HCT116 (cell line): ENCODE data around the gene ALDOC. TPM values are rescaled to one million over a fixed set of nuclear protein-coding genes. Genes with fewer than 3 reads are reported as not detected.

ENCODE experiments used
- ATAC-seq: fragments of 200-7000 bp; cut with Tn5 transposase; 2 replicates; pipeline ENCODE4 v1.9.1; 2020; ENCODE audit warnings: mild to moderate bottlenecking, moderate library complexity
- BruUV-seq: library from RNA; stranded (reverse); fragments of 400-500 nt; replicated peaks from 2 replicates; lab custom pipeline; 2021; lab: Mats Ljungman, UMichigan
- CTCF ChIA-PET: fragments of 300-600 bp; sonication (Branson Sonifier 250); formaldehyde crosslinking; loops from one replicate; lab custom pipeline; 2021; ENCODE audit warnings: antibody characterized with exemption; lab: Charles Lee
- POLR2A ChIA-PET: fragments of 300-600, 350-600 bp; sonication (Branson Sonifier 250); formaldehyde crosslinking; loops from one replicate; lab custom pipeline; 2021; ENCODE audit warnings: antibody characterized with exemption; lab: Charles Lee
- RAD21 ChIA-PET, 2 experiments: fragments of 300-600 bp; sonication (Branson Sonifier 250); formaldehyde crosslinking; loops; one replicate each; lab custom pipeline; 2023; ENCODE audit warnings: low total read pairs in 2 of 2; ENCODE audit not compliant: uncharacterized antibody in 2 of 2, unreplicated experiment in 2 of 2, low non-redundant PET in 1 of 2; lab: Charles Lee
- DNase-seq: peaks from one replicate; pipeline ENCODE4 v3.0.0-alpha.2; 2010; ENCODE audit warnings: low read depth, low spot score
- H2AFZ ChIP-seq: fragments of 200-600 bp; shearing (Covaris generic), sonication (generic); 2 replicates; pipeline ENCODE4 v1.6.1; 2017; ENCODE audit warnings: low read depth, mixed run types, mixed read lengths, antibody characterized with exemption, low read length; ENCODE audit not compliant: poor library complexity, severe bottlenecking
- H3K27ac ChIP-seq: 2 replicates; pipeline ENCODE4 v1.5.1; 2012; ENCODE audit warnings: low read depth, low read length
- H3K27me3 ChIP-seq: fragments of 200-600 bp; sonication (generic); 2 replicates; pipeline ENCODE4 v1.6.1; 2016; ENCODE audit warnings: mixed run types, low read length, mixed read lengths; ENCODE audit not compliant: insufficient read depth
- H3K36me3 ChIP-seq, 2 experiments: fragments of 200-500 bp in 1 of 2; fragments of 200-600 bp in 1 of 2; sonication (Bioruptor generic) in 1 of 2; sonication (generic) in 1 of 2; 2 replicates each; pipeline versions ENCODE4 v1.5.1 to v1.6.1; 2014 to 2016; ENCODE audit warnings: low read length in 2 of 2, inconsistent platforms in 1 of 2, mixed read lengths in 1 of 2, mixed run types in 1 of 2; ENCODE audit not compliant: insufficient read depth in 2 of 2, control insufficient read depth in 1 of 2
- H3K4me1 ChIP-seq, 2 experiments: fragments of 200-600 bp in 1 of 2; sonication (generic) in 1 of 2; 2 replicates each; pipeline versions ENCODE4 v1.5.1 to v1.6.1; 2012 to 2017; ENCODE audit warnings: low read length in 2 of 2, inconsistent platforms in 1 of 2, mild to moderate bottlenecking in 1 of 2, mixed read lengths in 1 of 2, mixed run types in 1 of 2, moderate library complexity in 1 of 2; ENCODE audit not compliant: insufficient read depth in 2 of 2, control insufficient read depth in 1 of 2
- H3K4me2 ChIP-seq: fragments of 200-600 bp; sonication (generic); 2 replicates; pipeline ENCODE4 v1.6.1; 2017; ENCODE audit warnings: mixed run types, low read length, mixed read lengths
- H3K4me3 ChIP-seq, 2 experiments: fragments of 200-600 bp in 1 of 2; sonication (generic) in 1 of 2; replicated peaks in 1 of 2; 2 replicates each; pipeline ENCODE4 v1.5.1; 2011 to 2016; ENCODE audit warnings: low read length in 2 of 2, control low read depth in 1 of 2, low read depth in 1 of 2, mild to moderate bottlenecking in 1 of 2, mixed read lengths in 1 of 2, mixed run types in 1 of 2
- H3K79me2 ChIP-seq: fragments of 200-600 bp; sonication (generic); 2 replicates; pipeline ENCODE4 v1.6.1; 2017; ENCODE audit warnings: mild to moderate bottlenecking, mixed run types, low read length, moderate library complexity, mixed read lengths; ENCODE audit not compliant: insufficient read depth
- H3K9ac ChIP-seq: fragments of 200-600 bp; sonication (generic); 2 replicates; pipeline ENCODE4 v1.6.1; 2016; ENCODE audit warnings: low read length, mixed read lengths
- H3K9me2 ChIP-seq: fragments of 200-600 bp; sonication (generic), shearing (Covaris generic); 2 replicates; pipeline ENCODE4 v1.6.1; 2017; ENCODE audit warnings: mixed run types, mild to moderate bottlenecking, moderate library complexity; ENCODE audit not compliant: insufficient read depth
- H3K9me3 ChIP-seq, 2 experiments: fragments of 200-500 bp in 1 of 2; fragments of 200-600 bp in 1 of 2; sonication (Bioruptor generic) in 1 of 2; sonication (generic) in 1 of 2; 2 replicates each; pipeline ENCODE4 v1.6.1; 2014 to 2017; ENCODE audit warnings: low read length in 2 of 2, mixed read lengths in 2 of 2, inconsistent platforms in 1 of 2, low read depth in 1 of 2, mild to moderate bottlenecking in 1 of 2, mixed run types in 1 of 2, moderate library complexity in 1 of 2; ENCODE audit not compliant: control insufficient read depth in 1 of 2, insufficient read depth in 1 of 2
- H4K20me1 ChIP-seq: fragments of 200-600 bp; sonication (generic), shearing (Covaris generic); 2 replicates; pipeline ENCODE4 v1.6.1; 2017; ENCODE audit warnings: mixed run types, mild to moderate bottlenecking, moderate library complexity; ENCODE audit not compliant: insufficient read depth
- CBX3 ChIP-seq: IDR thresholded peaks from 2 replicates; pipeline ENCODE4 v1.6.1; 2012; ENCODE audit warnings: low read depth
- CEBPB ChIP-seq: IDR thresholded peaks from 2 replicates; pipeline ENCODE4 v1.6.1; 2012; ENCODE audit warnings: low read depth
- CTCF ChIP-seq, 3 experiments: fragments of 200-600 bp in 1 of 3; sonication (generic) in 1 of 3; IDR thresholded peaks in 2 of 3; conservative IDR thresholded peaks in 1 of 3; 2 replicates each; pipeline ENCODE4 v1.5.1; 2012 to 2017; ENCODE audit warnings: low read depth in 2 of 3, low read length in 2 of 3, antibody characterized with exemption in 1 of 3, borderline replicate concordance in 1 of 3, control low read depth in 1 of 3, mild to moderate bottlenecking in 1 of 3, mixed read lengths in 1 of 3, mixed run types in 1 of 3, moderate library complexity in 1 of 3; ENCODE audit not compliant: insufficient read depth in 1 of 3
- EGR1 ChIP-seq: IDR thresholded peaks from 2 replicates; pipeline ENCODE4 v1.6.1; 2012; ENCODE audit warnings: low read depth
- ELF1 ChIP-seq: IDR thresholded peaks from 2 replicates; pipeline ENCODE4 v1.6.1; 2012; ENCODE audit warnings: low read depth, borderline replicate concordance
- EZH2phosphoT487 ChIP-seq: fragments of 200-600 bp; IDR thresholded peaks from 2 replicates; pipeline ENCODE4 v1.6.1; 2018; ENCODE audit warnings: antibody characterized with exemption, borderline replicate concordance
- FOSL1 ChIP-seq: IDR thresholded peaks from 2 replicates; pipeline ENCODE4 v1.6.1; 2012; ENCODE audit warnings: low read depth
- JUND ChIP-seq: IDR thresholded peaks from 2 replicates; pipeline ENCODE4 v1.6.1; 2012
- MAX ChIP-seq: IDR thresholded peaks from 2 replicates; pipeline ENCODE4 v1.6.1; 2012
- POLR2A ChIP-seq: IDR thresholded peaks from 2 replicates; pipeline ENCODE4 v1.7.0; 2011; ENCODE audit warnings: borderline replicate concordance; ENCODE audit not compliant: insufficient read depth, insufficient read length; ENCODE audit errors: extremely low read depth
- POLR2AphosphoS5 ChIP-seq: IDR thresholded peaks from 2 replicates; pipeline ENCODE4 v1.6.1; 2011; ENCODE audit warnings: mild to moderate bottlenecking, low read depth, low read length, moderate library complexity
- RAD21 ChIP-seq: IDR thresholded peaks from 2 replicates; pipeline ENCODE4 v1.6.1; 2012; ENCODE audit warnings: low read depth, mild to moderate bottlenecking
- REST ChIP-seq: IDR thresholded peaks from 2 replicates; pipeline ENCODE4 v1.6.1; 2012; ENCODE audit warnings: low read depth
- SP1 ChIP-seq: IDR thresholded peaks from 2 replicates; pipeline ENCODE4 v1.6.1; 2012; ENCODE audit warnings: low read depth
- SRF ChIP-seq: IDR thresholded peaks from 2 replicates; pipeline ENCODE4 v1.6.1; 2012; ENCODE audit warnings: low read depth
- TCF7L2 ChIP-seq: IDR thresholded peaks from 2 replicates; pipeline ENCODE4 v1.7.0; 2011; ENCODE audit warnings: borderline replicate concordance, inconsistent platforms; ENCODE audit not compliant: insufficient read depth, insufficient read length; ENCODE audit errors: extremely low read depth
- ZFX ChIP-seq: fragments of 450-650 bp; IDR thresholded peaks from 2 replicates; pipeline ENCODE4 v1.6.1; 2017
- intact Hi-C: fragments of 100-400 bp; cut with micrococcal nuclease; formaldehyde crosslinking; loops from 2 replicates; pipeline ENCODE4 v1.10.0; 2022
- total RNA-seq: library from RNA; stranded (reverse); gene quantifications from one replicate; pipeline ENCODE4 v1.2.1, GENCODE V29; 2021; ENCODE audit not compliant: unreplicated experiment

The ALDOC gene
- total RNA-seq, 1 experiment from 2014 or later, result 82.8 TPM

GRCh38 chr17:28582513-28582912 is 5.8 kb upstream of the ALDOC start:
- Histone ChIP-seq H3K4me1 (no peaks in the 10 kb centered on the region), H3K4me3 (no peak overlapping the region), H4K20me1 (no peaks in the 10 kb centered on the region), H3K9me2 (no peaks in the 10 kb centered on the region), H3K79me2 (no peaks in the 10 kb centered on the region), H3K9me3 (no peaks in the 10 kb centered on the region), H3K27me3 (no peaks in the 10 kb centered on the region), H2AFZ (no peak overlapping the region), H3K9ac (no peak overlapping the region), H3K36me3 (peaks cover 64 to 79% of the 10 kb centered on the region in 2 experiments), H3K27ac (no peak overlapping the region), H3K4me2 (no peak overlapping the region)
- TF ChIP-seq SP1 (no peak), JUND (no peak), ZFX (no peak), CEBPB (no peak), FOSL1 (no peak), SRF (no peak), ELF1 (no peak), CBX3 (no peak), RAD21 (no peak), POLR2A (no peak), POLR2AphosphoS5 (no peak), EGR1 (no peak), CTCF (IDR thresholded peaks at IDR 0.05 in 2 of 3, conservative IDR thresholded peaks at IDR 0.05 in 1 of 3; ENCODE audit: borderline replicate concordance in 1 of 3, insufficient read depth in 1 of 3, low read depth in 2 of 3, low read length in 2 of 3) (no peak), REST (no peak), MAX (no peak), EZH2phosphoT487 (no peak), TCF7L2 (no peak)
- intact Hi-C loops, result no loop called here
- no peak for ATAC-seq
- ChIA-PET RAD21 (no interaction called here), CTCF (no interaction called here), POLR2A (no interaction called here)
- no TSS peak for BruUV-seq
- no peak for DNase-seq
